OCI-LY3 (cell line): Measurements from ENCODE around the gene EFCAB6.

Experiments used
- H2AFZ ChIP-seq: fragments of 200-600, 300-600 bp; shearing (Covaris generic); 2 replicates; pipeline ENCODE4 v1.6.0; 2014; ENCODE audit warnings: antibody characterized with exemption, low read depth, low read length
- H3K27ac ChIP-seq: fragments of 200-600, 300-600 bp; sonication (generic); 2 replicates; pipeline ENCODE4 v1.5.1; 2014; ENCODE audit warnings: mild to moderate bottlenecking, low read length, moderate library complexity, mixed read lengths
- H3K27me3 ChIP-seq: fragments of 200-600, 300-600 bp; sonication (generic); 2 replicates; pipeline ENCODE4 v1.6.1; 2014; ENCODE audit warnings: low read depth, low read length, mixed read lengths
- H3K36me3 ChIP-seq: fragments of 200-600, 300-600 bp; sonication (generic); replicated peaks from 2 replicates; pipeline ENCODE3; 2014; ENCODE audit warnings: low read depth, low read length, mixed read lengths
- H3K4me1 ChIP-seq: fragments of 300-600, 200-600 bp; sonication (generic); 2 replicates; pipeline ENCODE4 v1.6.1; 2014; ENCODE audit warnings: low read length, mixed read lengths
- H3K4me2 ChIP-seq: fragments of 200-600, 300-600 bp; sonication (generic); 2 replicates; pipeline ENCODE4 v1.6.1; 2014; ENCODE audit warnings: low read length, mixed read lengths
- H3K4me3 ChIP-seq: fragments of 300-600, 200-600 bp; sonication (generic); 2 replicates; pipeline ENCODE4 v1.5.1; 2014; ENCODE audit warnings: antibody characterized with exemption, mild to moderate bottlenecking, low read length, moderate library complexity
- H3K79me2 ChIP-seq: fragments of 300-600, 200-600 bp; shearing (Covaris generic); 2 replicates; pipeline ENCODE4 v1.6.1; 2014; ENCODE audit warnings: mild to moderate bottlenecking, low read length, mixed read lengths
- H3K9ac ChIP-seq: fragments of 300-600, 200-600 bp; shearing (Covaris generic); 2 replicates; pipeline ENCODE4 v1.6.0; 2014; ENCODE audit warnings: mild to moderate bottlenecking, low read length, moderate library complexity
- H3K9me3 ChIP-seq: fragments of 200-600, 300-600 bp; shearing (Covaris generic); 2 replicates; pipeline ENCODE4 v1.6.1; 2014; ENCODE audit warnings: low read length, mixed read lengths; ENCODE audit not compliant: insufficient read depth
- H4K20me1 ChIP-seq: fragments of 200-600, 300-600 bp; sonication (generic); 2 replicates; pipeline ENCODE4 v1.6.1; 2016; ENCODE audit warnings: low read length, mixed read lengths; ENCODE audit not compliant: insufficient read depth
- CTCF ChIP-seq: fragments of 200-600, 300-600 bp; sonication (generic); IDR thresholded peaks from 2 replicates; pipeline ENCODE4 v1.5.1; 2014; ENCODE audit warnings: antibody characterized with exemption, low read length, low read depth
- EZH2phosphoT487 ChIP-seq: fragments of 200-600 bp; shearing (Covaris generic); IDR thresholded peaks from 2 replicates; pipeline ENCODE4 v1.6.1; 2018; ENCODE audit warnings: antibody characterized with exemption, mixed run types, low read depth

The EFCAB6 gene

GRCh38 chr22:43825651-43826050, 13.5 kb upstream of the EFCAB6 start:
- H2AFZ ChIP-seq, result no peak overlapping the region
- no peak overlapping the region for H3K27ac ChIP-seq
- H3K9me3 ChIP-seq, result no peaks in the 10 kb centered on the region
- H3K4me1 ChIP-seq, result no peaks in the 10 kb centered on the region
- H3K27me3 ChIP-seq, result peaks cover 49% of the 10 kb centered on the region
- no peaks in the 10 kb centered on the region for H3K79me2 ChIP-seq
- TF ChIP-seq CTCF, result no peak
- TF ChIP-seq EZH2phosphoT487, result no peak
- H3K36me3 ChIP-seq, result no peaks in the 10 kb centered on the region
- H3K4me2 ChIP-seq, result no peak overlapping the region
- H3K9ac ChIP-seq, result no peak overlapping the region
- no peak overlapping the region for H3K4me3 ChIP-seq
- no peaks in the 10 kb centered on the region for H4K20me1 ChIP-seq

GRCh38 chr22:43824724-43825420, 12.8 kb upstream of the EFCAB6 start:
- no peak for TF ChIP-seq EZH2phosphoT487
- no peak for TF ChIP-seq CTCF
- H4K20me1 ChIP-seq, result no peaks in the 10 kb centered on the region
- peaks cover 50% of the 10 kb centered on the region for H3K27me3 ChIP-seq
- H3K4me2 ChIP-seq, result no peak overlapping the region
- no peak overlapping the region for H3K27ac ChIP-seq
- no peaks in the 10 kb centered on the region for H3K36me3 ChIP-seq
- H2AFZ ChIP-seq, result no peak overlapping the region
- no peaks in the 10 kb centered on the region for H3K4me1 ChIP-seq
- no peaks in the 10 kb centered on the region for H3K79me2 ChIP-seq
- no peaks in the 10 kb centered on the region for H3K9me3 ChIP-seq
- no peak overlapping the region for H3K4me3 ChIP-seq
- no peak overlapping the region for H3K9ac ChIP-seq

- TF ChIP-seq CTCF (no peak), EZH2phosphoT487 (no peak)
- Histone ChIP-seq H3K4me2 (no peak overlapping the region), H3K4me1 (no peaks in the 10 kb centered on the region), H3K36me3 (no peaks in the 10 kb centered on the region), H3K9me3 (no peaks in the 10 kb centered on the region), H3K27me3 (peaks cover 50% of the 10 kb centered on the region), H4K20me1 (no peaks in the 10 kb centered on the region), H3K9ac (no peak overlapping the region), H3K79me2 (no peaks in the 10 kb centered on the region), H2AFZ (no peak overlapping the region), H3K27ac (no peak overlapping the region), H3K4me3 (no peak overlapping the region)
Observed at GRCh38 chr22:43823911-43824665, 12.0 kb upstream of the EFCAB6 start.

GRCh38 chr22:43823353-43823908, 11.3 kb upstream of the EFCAB6 start:
- Histone ChIP-seq H2AFZ (no peak overlapping the region), H3K4me1 (no peaks in the 10 kb centered on the region), H3K4me2 (no peak overlapping the region), H4K20me1 (no peaks in the 10 kb centered on the region), H3K9me3 (no peaks in the 10 kb centered on the region), H3K4me3 (no peak overlapping the region), H3K36me3 (no peaks in the 10 kb centered on the region), H3K27ac (no peak overlapping the region), H3K79me2 (no peaks in the 10 kb centered on the region), H3K9ac (no peak overlapping the region), H3K27me3 (peaks cover 50% of the 10 kb centered on the region)
- TF ChIP-seq CTCF, result no peak
- TF ChIP-seq EZH2phosphoT487, result no peak
